ENCODE data around the gene ZC3HAV1. TPM values are rescaled to one million over a fixed set of nuclear protein-coding genes. Genes with fewer than 3 reads are reported as not detected.

ZC3HAV1 gene
- total and polyA plus RNA-seq, 9 of the 15 experiments (the other 6 are each of a cell fraction or from before 2014, with no cell fraction given), result 11.9 to 40.5 (median 23.9) TPM

DNA sequence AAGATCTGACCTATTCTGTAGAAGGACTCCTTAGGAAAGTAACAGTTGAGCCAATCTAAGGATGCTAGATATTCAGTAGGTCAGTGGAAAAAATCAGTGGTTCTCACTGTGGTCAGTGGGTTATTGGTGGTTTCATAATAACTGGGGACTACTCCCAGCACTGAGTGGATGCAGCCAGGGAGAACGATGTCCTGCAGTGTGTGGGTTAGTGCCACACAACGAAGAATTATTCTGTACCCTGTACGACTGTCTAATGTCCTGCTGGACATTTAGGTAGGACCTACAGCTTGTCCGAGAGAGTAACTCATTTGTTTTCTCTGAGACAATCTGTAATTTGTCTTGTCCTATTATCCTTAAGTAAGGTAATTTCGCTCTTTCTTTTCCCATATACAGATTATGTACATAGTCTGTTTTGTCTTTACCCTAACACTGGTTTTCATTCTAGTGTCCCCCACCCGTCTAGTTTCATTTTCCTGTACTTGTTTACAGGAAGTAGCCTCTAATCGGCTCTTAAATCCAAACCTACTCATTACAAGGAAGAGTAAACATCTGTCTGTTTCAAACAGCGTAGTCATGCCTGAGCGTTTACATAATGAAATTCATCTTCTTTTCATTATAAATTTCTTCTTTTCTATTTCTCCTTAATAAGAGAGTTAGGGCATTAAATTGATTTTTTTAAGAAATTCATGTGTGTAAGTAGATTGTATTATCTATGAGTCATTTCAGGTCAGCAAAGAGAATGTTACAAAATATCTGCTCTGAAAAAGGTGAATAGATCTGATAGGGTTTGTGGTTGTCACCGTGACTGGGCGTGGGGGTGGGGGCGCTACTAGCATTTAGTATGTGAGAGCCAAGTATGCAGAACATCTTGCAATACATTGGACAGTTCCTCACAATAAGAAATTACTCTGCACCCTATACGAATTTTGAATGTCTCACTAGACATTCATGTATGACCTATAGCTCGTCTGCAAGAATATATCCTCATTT is 65.4 kb downstream of the ZC3HAV1 start (continued):
- TF ChIP-seq MYBL2 (IDR thresholded peaks at IDR 0.05; ENCODE audit: low read depth) (no peak; the same call in 1 of the 2 replicates), MYBL2 (CRISPR knock-in tag; IDR thresholded peaks at IDR 0.05; ENCODE audit: borderline replicate concordance) (no peak), ZNF76 (CRISPR knock-in tag; IDR thresholded peaks at IDR 0.05; ENCODE audit: borderline replicate concordance) (no peak), ZNF436 (CRISPR knock-in tag; IDR thresholded peaks at IDR 0.05) (no peak), NRF1 (conservative IDR thresholded peaks at IDR 0.05 in 1 of 2, IDR thresholded peaks at IDR 0.05 in 1 of 2) (no peak; a peak in 1 of 4 replicates), SRF (CRISPR knock-in tag; IDR thresholded peaks at IDR 0.05) (peak in 1 of 2 experiments; percentile 7; a peak in 1 of 4 replicates), CEBPB (tag; IDR thresholded peaks at IDR 0.05) (peak; percentile 98), ZNF717 (CRISPR knock-in tag; IDR thresholded peaks at IDR 0.05) (no peak), GATAD2A (IDR thresholded peaks at IDR 0.05) (peak; percentile 75; the same call in 1 of the 2 replicates), ZBTB8A (IDR thresholded peaks at IDR 0.05; ENCODE audit: partially characterized antibody) (no peak), NELFE (IDR thresholded peaks at IDR 0.05; ENCODE audit: insufficient read depth, insufficient read length) (no peak), E2F3 (CRISPR knock-in tag; IDR thresholded peaks at IDR 0.05) (no peak), CAMTA2 (CRISPR knock-in tag; conservative IDR thresholded peaks at IDR 0.05) (no peak), ELF2 (CRISPR knock-in tag; IDR thresholded peaks at IDR 0.05) (peak; percentile 85), OTX1 (CRISPR knock-in tag; IDR thresholded peaks at IDR 0.05) (no peak), HDAC6 (IDR thresholded peaks at IDR 0.05; ENCODE audit: low read depth, low read length) (no peak), DMBX1 (CRISPR knock-in tag; IDR thresholded peaks at IDR 0.05; ENCODE audit: borderline replicate concordance) (no peak; the same call in 1 of the 2 replicates), BDP1 (IDR thresholded peaks at IDR 0.05; ENCODE audit: insufficient read depth, insufficient read length) (no peak), BRF1 (IDR thresholded peaks at IDR 0.05; ENCODE audit: borderline replicate concordance, extremely low read depth, insufficient read length) (no peak), DDX20 (tag; IDR thresholded peaks at IDR 0.05; ENCODE audit: low read depth) (no peak), ERF (CRISPR knock-in tag; IDR thresholded peaks at IDR 0.05) (no peak)
- TF ChIP-seq, protein P1, sequence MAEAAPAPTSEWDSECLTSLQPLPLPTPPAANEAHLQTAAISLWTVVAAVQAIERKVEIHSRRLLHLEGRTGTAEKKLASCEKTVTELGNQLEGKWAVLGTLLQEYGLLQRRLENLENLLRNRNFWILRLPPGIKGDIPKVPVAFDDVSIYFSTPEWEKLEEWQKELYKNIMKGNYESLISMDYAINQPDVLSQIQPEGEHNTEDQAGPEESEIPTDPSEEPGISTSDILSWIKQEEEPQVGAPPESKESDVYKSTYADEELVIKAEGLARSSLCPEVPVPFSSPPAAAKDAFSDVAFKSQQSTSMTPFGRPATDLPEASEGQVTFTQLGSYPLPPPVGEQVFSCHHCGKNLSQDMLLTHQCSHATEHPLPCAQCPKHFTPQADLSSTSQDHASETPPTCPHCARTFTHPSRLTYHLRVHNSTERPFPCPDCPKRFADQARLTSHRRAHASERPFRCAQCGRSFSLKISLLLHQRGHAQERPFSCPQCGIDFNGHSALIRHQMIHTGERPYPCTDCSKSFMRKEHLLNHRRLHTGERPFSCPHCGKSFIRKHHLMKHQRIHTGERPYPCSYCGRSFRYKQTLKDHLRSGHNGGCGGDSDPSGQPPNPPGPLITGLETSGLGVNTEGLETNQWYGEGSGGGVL (CRISPR knock-in tag; IDR thresholded peaks at IDR 0.05), result no peak
- TF ChIP-seq, protein P2, sequence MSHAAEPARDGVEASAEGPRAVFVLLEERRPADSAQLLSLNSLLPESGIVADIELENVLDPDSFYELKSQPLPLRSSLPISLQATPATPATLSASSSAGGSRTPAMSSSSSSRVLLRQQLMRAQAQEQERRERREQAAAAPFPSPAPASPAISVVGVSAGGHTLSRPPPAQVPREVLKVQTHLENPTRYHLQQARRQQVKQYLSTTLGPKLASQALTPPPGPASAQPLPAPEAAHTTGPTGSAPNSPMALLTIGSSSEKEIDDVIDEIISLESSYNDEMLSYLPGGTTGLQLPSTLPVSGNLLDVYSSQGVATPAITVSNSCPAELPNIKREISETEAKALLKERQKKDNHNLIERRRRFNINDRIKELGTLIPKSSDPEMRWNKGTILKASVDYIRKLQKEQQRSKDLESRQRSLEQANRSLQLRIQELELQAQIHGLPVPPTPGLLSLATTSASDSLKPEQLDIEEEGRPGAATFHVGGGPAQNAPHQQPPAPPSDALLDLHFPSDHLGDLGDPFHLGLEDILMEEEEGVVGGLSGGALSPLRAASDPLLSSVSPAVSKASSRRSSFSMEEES (CRISPR knock-in tag; IDR thresholded peaks at IDR 0.05), result no peak
- TF ChIP-seq, protein P3, sequence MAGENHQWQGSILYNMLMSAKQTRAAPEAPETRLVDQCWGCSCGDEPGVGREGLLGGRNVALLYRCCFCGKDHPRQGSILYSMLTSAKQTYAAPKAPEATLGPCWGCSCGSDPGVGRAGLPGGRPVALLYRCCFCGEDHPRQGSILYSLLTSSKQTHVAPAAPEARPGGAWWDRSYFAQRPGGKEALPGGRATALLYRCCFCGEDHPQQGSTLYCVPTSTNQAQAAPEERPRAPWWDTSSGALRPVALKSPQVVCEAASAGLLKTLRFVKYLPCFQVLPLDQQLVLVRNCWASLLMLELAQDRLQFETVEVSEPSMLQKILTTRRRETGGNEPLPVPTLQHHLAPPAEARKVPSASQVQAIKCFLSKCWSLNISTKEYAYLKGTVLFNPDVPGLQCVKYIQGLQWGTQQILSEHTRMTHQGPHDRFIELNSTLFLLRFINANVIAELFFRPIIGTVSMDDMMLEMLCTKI (IDR thresholded peaks at IDR 0.05; ENCODE audit: partially characterized antibody), result no peak

Measured in K562 (cell line).